ENCODE results near the gene GLYATL2. TPM values are rescaled to one million over a fixed set of nuclear protein-coding genes. Genes with fewer than 3 reads are reported as not detected.

GLYATL2 gene
- total RNA-seq, 6 donors from 2014 or later = not detected

DNA sequence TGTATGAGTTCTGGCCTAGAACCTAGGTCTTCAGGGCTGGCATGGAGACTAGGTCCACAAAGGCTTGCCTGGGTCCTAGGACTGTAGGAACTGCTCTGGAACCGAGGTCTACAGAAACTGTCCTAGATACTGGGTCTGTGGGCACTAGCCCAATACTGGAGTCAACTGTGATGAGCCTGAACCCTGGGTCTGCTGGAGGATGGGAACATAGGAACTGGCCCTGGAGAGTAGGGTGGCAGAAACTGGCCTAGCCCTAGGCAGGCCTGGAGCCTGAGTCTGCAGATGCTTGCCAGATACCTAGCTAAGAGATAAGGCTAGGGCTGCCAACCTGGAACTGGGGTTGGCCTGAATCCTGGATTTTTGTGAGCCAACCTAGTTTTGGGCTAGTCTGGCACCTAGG is 19.2 kb upstream of the GLYATL2 start:
- Histone ChIP-seq H3K36me3 (no peaks in the 10 kb centered on the region), H3K4me3 (no peak overlapping the region), H3K27me3 (no peaks in the 10 kb centered on the region), H3K27ac (no peak overlapping the region), H3K9me3 (no peaks in the 10 kb centered on the region), H3K4me1 (no peaks in the 10 kb centered on the region)
- WGBS, 2 donors = 30 to 57% methylated on average over 1 of the region's 1 CpG
- ATAC-seq (ENCODE audit: low FRiP score in 2 of 2) = peak in 1 of 2 donors; percentile 57
- TF ChIP-seq, protein P1, sequence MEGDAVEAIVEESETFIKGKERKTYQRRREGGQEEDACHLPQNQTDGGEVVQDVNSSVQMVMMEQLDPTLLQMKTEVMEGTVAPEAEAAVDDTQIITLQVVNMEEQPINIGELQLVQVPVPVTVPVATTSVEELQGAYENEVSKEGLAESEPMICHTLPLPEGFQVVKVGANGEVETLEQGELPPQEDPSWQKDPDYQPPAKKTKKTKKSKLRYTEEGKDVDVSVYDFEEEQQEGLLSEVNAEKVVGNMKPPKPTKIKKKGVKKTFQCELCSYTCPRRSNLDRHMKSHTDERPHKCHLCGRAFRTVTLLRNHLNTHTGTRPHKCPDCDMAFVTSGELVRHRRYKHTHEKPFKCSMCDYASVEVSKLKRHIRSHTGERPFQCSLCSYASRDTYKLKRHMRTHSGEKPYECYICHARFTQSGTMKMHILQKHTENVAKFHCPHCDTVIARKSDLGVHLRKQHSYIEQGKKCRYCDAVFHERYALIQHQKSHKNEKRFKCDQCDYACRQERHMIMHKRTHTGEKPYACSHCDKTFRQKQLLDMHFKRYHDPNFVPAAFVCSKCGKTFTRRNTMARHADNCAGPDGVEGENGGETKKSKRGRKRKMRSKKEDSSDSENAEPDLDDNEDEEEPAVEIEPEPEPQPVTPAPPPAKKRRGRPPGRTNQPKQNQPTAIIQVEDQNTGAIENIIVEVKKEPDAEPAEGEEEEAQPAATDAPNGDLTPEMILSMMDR (IDR thresholded peaks at IDR 0.05) = no peak
- no peak for TF ChIP-seq EP300 (IDR thresholded peaks at IDR 0.05)
- no peak for TF ChIP-seq POLR2AphosphoS5 (IDR thresholded peaks at IDR 0.05)
- no peak for TF ChIP-seq POLR2A (IDR thresholded peaks at IDR 0.05)
- DNase-seq = no peak

DNA sequence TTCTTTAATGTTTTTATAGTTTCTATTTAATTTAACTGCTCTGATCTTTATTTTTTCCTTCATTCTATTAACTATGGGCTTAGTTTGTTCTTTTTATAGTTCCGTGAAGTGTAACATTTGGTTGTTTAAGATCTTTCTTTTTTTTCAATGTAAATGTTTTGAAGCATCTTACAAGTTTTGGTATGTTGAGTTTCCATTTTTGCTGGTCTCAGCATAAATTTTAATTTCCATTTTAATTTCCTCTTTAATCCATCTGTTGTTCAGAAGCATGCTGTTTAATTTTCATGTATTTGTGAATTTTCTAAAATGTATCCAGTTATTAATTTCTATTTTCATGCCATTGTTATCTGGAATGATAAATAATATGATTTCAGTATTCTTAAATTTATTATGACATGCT is 17.0 kb upstream of the GLYATL2 start:
- WGBS, 2 donors = 93 to 97% methylated on average over 1 of the region's 1 CpG
- Histone ChIP-seq H3K4me1 (no peaks in the 10 kb centered on the region), H3K9me3 (no peaks in the 10 kb centered on the region), H3K36me3 (no peaks in the 10 kb centered on the region), H3K4me3 (no peak overlapping the region), H3K27me3 (no peaks in the 10 kb centered on the region), H3K27ac (no peak overlapping the region)
- DNase-seq (no peak), ATAC-seq (ENCODE audit: low FRiP score in 2 of 2) (no peak)
- TF ChIP-seq, protein P1 (IDR thresholded peaks at IDR 0.05) = no peak
- TF ChIP-seq EP300 (IDR thresholded peaks at IDR 0.05) (no peak), POLR2A (IDR thresholded peaks at IDR 0.05) (no peak), POLR2AphosphoS5 (IDR thresholded peaks at IDR 0.05) (no peak)

DNA sequence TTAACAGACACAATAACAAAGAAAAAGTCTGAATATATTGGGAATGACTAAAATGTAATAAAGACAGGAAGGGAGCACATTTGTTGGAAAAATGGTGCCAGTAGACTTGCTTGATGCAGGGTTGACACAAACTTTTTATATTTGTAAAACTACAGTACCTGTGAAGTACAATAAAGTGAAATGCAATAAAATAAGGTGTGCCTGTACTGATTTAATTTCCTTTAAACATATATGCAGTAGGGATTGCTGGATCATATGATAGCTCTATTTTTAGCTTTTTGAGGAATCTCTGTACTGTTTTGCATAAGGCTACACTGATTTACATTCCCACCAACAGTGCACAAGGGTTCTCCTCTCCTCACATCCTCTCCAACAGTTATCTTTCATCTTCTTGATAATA is 12.3 kb upstream of the GLYATL2 start:
- DNase-seq (no peak), ATAC-seq (ENCODE audit: low FRiP score in 2 of 2) (no peak)
- no peak overlapping the region for H3K27ac ChIP-seq

DNA sequence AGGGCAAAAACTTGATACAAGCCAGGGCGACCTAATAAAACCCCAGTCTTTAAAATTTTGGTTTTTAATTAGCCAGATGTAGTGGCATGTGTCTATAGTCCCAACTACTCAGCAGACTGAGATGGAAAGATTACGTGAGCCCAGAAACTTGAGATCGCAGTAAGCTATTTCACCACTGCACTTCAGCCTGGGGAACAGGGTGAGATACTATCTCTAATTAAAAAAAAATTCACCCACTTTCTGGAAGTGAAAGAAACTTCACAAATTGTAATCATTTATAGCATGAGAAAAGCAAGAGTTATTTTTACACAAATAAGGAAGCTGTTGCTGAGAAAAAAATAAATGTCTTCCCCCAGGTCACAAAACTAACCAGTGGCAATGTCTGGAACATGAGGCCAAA is 882 bp upstream of the GLYATL2 start:
- TF ChIP-seq POLR2A (IDR thresholded peaks at IDR 0.05) = no peak
- TF ChIP-seq EP300 (IDR thresholded peaks at IDR 0.05) = no peak
- TF ChIP-seq POLR2AphosphoS5 (IDR thresholded peaks at IDR 0.05) = no peak
- TF ChIP-seq, protein P1 (IDR thresholded peaks at IDR 0.05) = no peak
- no peak overlapping the region for H3K4me3 ChIP-seq
- DNase-seq = no peak
- H3K4me1 ChIP-seq = no peaks in the 10 kb centered on the region
- no peaks in the 10 kb centered on the region for H3K36me3 ChIP-seq
- no peaks in the 10 kb centered on the region for H3K27me3 ChIP-seq
- 54 to 64% methylated on average over 3 of the region's 3 CpGs for WGBS, 2 donors
- ATAC-seq (ENCODE audit: low FRiP score in 2 of 2) = no peak
- no peaks in the 10 kb centered on the region for H3K9me3 ChIP-seq
- H3K27ac ChIP-seq = no peak overlapping the region

More for the DNA sequence above, 12.3 kb upstream of the GLYATL2 start:
- Histone ChIP-seq H3K36me3 (no peaks in the 10 kb centered on the region), H3K9me3 (no peaks in the 10 kb centered on the region), H3K4me1 (no peaks in the 10 kb centered on the region), H3K27me3 (no peaks in the 10 kb centered on the region), H3K4me3 (no peak overlapping the region)
- TF ChIP-seq POLR2A (IDR thresholded peaks at IDR 0.05) (no peak), POLR2AphosphoS5 (IDR thresholded peaks at IDR 0.05) (no peak), EP300 (IDR thresholded peaks at IDR 0.05) (no peak)
- TF ChIP-seq, protein P1 (IDR thresholded peaks at IDR 0.05) = no peak

DNA sequence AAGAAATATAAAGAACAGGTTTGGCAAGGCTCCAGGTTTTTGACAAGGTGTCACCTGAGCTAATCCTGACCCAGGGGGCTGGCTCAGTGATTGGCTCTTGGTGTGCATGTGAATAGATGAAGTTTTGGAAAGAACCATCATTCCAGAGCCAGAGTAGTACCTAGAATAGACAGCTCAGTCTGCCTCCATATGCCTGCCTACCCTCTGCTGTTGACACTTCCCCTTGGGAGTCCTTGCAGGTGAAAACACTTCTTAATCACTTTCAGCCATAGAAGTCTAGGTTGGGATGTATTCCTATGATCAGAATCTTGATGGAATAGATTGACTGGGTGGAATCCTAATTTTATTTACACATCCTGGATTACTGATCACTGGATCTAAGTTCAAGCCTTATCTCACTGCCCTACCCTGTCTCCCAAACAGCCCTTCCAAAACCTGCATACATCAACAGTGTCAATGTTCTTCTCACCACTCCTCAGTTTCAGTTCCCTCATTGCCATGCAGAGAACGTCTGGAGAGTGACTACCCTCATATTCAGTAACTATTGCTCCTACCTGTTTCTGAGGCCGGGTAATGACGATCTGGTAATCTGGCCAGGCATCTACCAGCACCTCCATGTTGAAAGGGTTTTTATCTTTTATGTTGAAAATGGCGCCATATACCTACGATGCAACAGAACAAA is 6.7 kb downstream of the GLYATL2 start:
- Histone ChIP-seq H3K27me3 (no peaks in the 10 kb centered on the region), H3K9me3 (no peaks in the 10 kb centered on the region), H3K4me3 (no peak overlapping the region), H3K27ac (no peak overlapping the region), H3K4me1 (no peaks in the 10 kb centered on the region), H3K36me3 (no peaks in the 10 kb centered on the region)
- TF ChIP-seq POLR2AphosphoS5 (IDR thresholded peaks at IDR 0.05) = no peak
- no peak for TF ChIP-seq POLR2A (IDR thresholded peaks at IDR 0.05)
- no peak for TF ChIP-seq EP300 (IDR thresholded peaks at IDR 0.05)
- TF ChIP-seq, protein P1 (IDR thresholded peaks at IDR 0.05) = no peak
- ATAC-seq (ENCODE audit: low FRiP score in 2 of 2) (no peak), DNase-seq (no peak)
- WGBS, 2 donors = 83 to 88% methylated on average over 5 of the region's 5 CpGs
